ENCODE data around the gene TSPY10. TPM values are rescaled to one million over a fixed set of nuclear protein-coding genes. Genes with fewer than 3 reads are reported as not detected.
"Not testable (repeated sequence)": the region's sequence is repeated elsewhere in the genome, so short reads cannot be mapped to it uniquely, and the experiment has no call there.

Gene TSPY10
- not detected in 2 replicates for total RNA-seq (ENCODE audit: low replicate concordance)

- not testable (repeated sequence) for H3K4me3 ChIP-seq; H3K4me2 ChIP-seq; H3K36me3 ChIP-seq; DNase-seq (ENCODE audit: low spot score); H3K4me1 Mint-ChIP-seq; H3K9me3 ChIP-seq (ENCODE audit: low read depth); H3K27ac Mint-ChIP-seq; H3K4me3 Mint-ChIP-seq; H3K36me3 Mint-ChIP-seq; H2AFZ ChIP-seq (replicated peaks); H3K4me1 ChIP-seq; H3K9ac ChIP-seq; H3K79me2 ChIP-seq (ENCODE audit: low read depth); H3K27me3 Mint-ChIP-seq (ENCODE audit: insufficient read depth, low read depth); H3K9me3 Mint-ChIP-seq; H3F3A ChIP-seq (ENCODE audit: low read depth); H4K20me1 ChIP-seq (ENCODE audit: low read depth); H3K27me3 ChIP-seq; H3K27ac ChIP-seq
These were observed at the start of gene TSPY10 for GRCh38 chrY:9527580-9527979. TSPY10 (plus strand) TSS chrY:9527880; CDS start chrY:9527926, 46 bp downstream.

DNA sequence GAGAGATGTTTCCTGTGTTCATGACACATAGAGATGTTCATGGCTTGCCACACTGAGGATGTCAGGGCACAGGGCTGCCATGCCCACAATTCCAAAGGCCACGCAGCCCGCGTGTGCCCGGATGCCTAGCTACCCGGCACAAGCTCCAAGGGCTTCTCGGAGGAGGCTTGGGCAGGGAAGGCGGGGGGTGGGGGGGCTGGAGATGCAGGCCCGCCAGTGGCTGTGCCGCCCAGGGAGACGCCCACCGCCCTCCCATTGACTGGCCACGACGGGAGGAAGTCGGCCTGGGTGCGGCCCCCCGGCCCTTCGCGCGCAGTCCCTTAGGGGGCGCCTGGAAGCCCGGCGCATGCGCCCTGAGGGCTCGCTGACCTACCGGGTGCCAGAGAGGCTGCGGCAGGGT, 40.7 kb upstream of the TSPY10 start, which contains the start of gene TSPY9:
TSS of gene TSPY9 (plus strand) at position 301 of the 400 bp plus-strand sequence. CDS start at position 347, 46 bp downstream.
- not testable (repeated sequence) for H3K4me1 ChIP-seq; H3K36me3 Mint-ChIP-seq; H3K4me3 ChIP-seq; H3K9ac ChIP-seq; H2AFZ ChIP-seq (replicated peaks); H4K20me1 ChIP-seq (ENCODE audit: low read depth); H3K4me3 Mint-ChIP-seq; H3K27ac ChIP-seq; H3K36me3 ChIP-seq; H3K27me3 ChIP-seq; H3F3A ChIP-seq (ENCODE audit: low read depth); H3K79me2 ChIP-seq (ENCODE audit: low read depth); H3K4me2 ChIP-seq; H3K9me3 ChIP-seq (ENCODE audit: low read depth); H3K27me3 Mint-ChIP-seq (ENCODE audit: insufficient read depth, low read depth); H3K27ac Mint-ChIP-seq; DNase-seq (ENCODE audit: low spot score); H3K9me3 Mint-ChIP-seq; H3K4me1 Mint-ChIP-seq

GRCh38 chrY:9504396-9504795, 23.3 kb upstream of the TSPY10 start:
- H3K9me3 ChIP-seq (ENCODE audit: low read depth); H3K4me2 ChIP-seq; H3K9me3 Mint-ChIP-seq; H3K4me3 Mint-ChIP-seq; H3K9ac ChIP-seq; H3F3A ChIP-seq (ENCODE audit: low read depth); H2AFZ ChIP-seq (replicated peaks); H4K20me1 ChIP-seq (ENCODE audit: low read depth); H3K27me3 Mint-ChIP-seq (ENCODE audit: insufficient read depth, low read depth); H3K4me3 ChIP-seq; H3K36me3 Mint-ChIP-seq; H3K27ac ChIP-seq; H3K27ac Mint-ChIP-seq; H3K79me2 ChIP-seq (ENCODE audit: low read depth); H3K27me3 ChIP-seq; H3K4me1 ChIP-seq; H3K36me3 ChIP-seq; DNase-seq (ENCODE audit: low spot score); H3K4me1 Mint-ChIP-seq: not testable (repeated sequence)

DNA sequence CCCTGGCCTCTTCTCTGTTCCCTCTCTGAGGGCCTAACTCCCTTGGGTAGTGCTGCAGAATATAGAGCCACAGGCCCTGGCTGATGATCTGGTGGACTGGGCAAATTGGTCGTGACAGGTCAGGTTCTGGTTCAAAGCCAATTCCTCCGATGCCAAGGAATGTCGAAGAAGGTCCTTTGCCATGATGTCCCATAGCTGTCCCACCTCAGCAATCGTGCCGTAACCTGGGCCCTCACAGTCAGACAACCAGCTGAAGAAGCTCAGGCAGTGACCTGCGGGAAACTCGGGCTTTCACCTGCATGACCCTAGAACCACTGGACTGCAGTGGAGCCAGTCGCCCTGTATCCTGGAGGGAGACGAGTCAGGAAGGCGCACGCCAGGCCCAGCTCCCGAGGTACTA, 11.4 kb upstream of the TSPY10 start:
- H3K27me3 Mint-ChIP-seq (ENCODE audit: insufficient read depth, low read depth); DNase-seq (ENCODE audit: low spot score); H3F3A ChIP-seq (ENCODE audit: low read depth): not testable (repeated sequence)

More for the DNA sequence above, 11.4 kb upstream of the TSPY10 start:
- H3K79me2 ChIP-seq (ENCODE audit: low read depth); H3K4me3 ChIP-seq; H3K9me3 Mint-ChIP-seq; H3K9ac ChIP-seq; H3K4me1 Mint-ChIP-seq; H3K4me1 ChIP-seq; H3K4me3 Mint-ChIP-seq; H3K27ac Mint-ChIP-seq; H4K20me1 ChIP-seq (ENCODE audit: low read depth); H2AFZ ChIP-seq (replicated peaks); H3K27ac ChIP-seq; H3K9me3 ChIP-seq (ENCODE audit: low read depth); H3K27me3 ChIP-seq; H3K36me3 Mint-ChIP-seq; H3K36me3 ChIP-seq; H3K4me2 ChIP-seq: not testable (repeated sequence)

Other genes with a start within 250 kb of the TSPY10 start
- gene TSPY4, start 190.4 kb upstream of the TSPY10 start, total RNA-seq (ENCODE audit: low replicate concordance), result not detected in 2 replicates
- not detected in 2 replicates for gene TSPY8, start 170.1 kb upstream of the TSPY10 start, total RNA-seq (ENCODE audit: low replicate concordance)
- not detected in 2 replicates for gene TSPY3, start 129.5 kb upstream of the TSPY10 start, total RNA-seq (ENCODE audit: low replicate concordance)
- not detected in 2 replicates for gene TSPY1, start 60.9 kb upstream of the TSPY10 start, total RNA-seq (ENCODE audit: low replicate concordance)
- gene TSPY9, start 40.6 kb upstream of the TSPY10 start, total RNA-seq (ENCODE audit: low replicate concordance), result not detected in 2 replicates

Measured in neural progenitor cell (in vitro differentiated cells).